HG02798 (cell line): ENCODE results near the gene LGALS9B.
"Not testable (repeated sequence)": the region's sequence is repeated elsewhere in the genome, so short reads cannot be mapped to it uniquely, and the experiment has no call there.

Experiments used
- ATAC-seq: cut with Tn5 transposase; IDR thresholded peaks from one replicate; pipeline ENCODE4 v1.9.1; 2021; ENCODE audit warnings: mild to moderate bottlenecking; ENCODE audit not compliant: unreplicated experiment, poor library complexity

Gene LGALS9B

DNA sequence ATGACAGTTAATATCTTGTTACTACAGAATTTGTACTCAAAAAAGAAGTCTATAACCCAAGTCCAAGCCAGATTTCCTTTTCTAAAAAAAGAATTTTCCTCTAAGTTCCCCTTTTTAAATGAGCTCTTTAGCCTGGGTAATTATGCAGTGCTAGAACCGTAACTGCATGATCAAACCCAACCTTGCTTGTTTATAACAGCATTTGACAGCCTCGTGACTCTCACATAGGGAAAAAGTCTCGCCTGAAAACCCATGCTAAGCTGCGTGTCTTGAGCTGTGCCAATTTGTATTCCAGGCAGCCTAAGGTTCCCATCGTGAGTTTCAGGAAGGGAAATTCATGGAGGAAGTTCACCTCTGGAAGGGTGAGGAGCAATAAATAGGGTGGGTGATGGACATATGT is 44.5 kb downstream of the LGALS9B start:
- ATAC-seq: not testable (repeated sequence)

DNA sequence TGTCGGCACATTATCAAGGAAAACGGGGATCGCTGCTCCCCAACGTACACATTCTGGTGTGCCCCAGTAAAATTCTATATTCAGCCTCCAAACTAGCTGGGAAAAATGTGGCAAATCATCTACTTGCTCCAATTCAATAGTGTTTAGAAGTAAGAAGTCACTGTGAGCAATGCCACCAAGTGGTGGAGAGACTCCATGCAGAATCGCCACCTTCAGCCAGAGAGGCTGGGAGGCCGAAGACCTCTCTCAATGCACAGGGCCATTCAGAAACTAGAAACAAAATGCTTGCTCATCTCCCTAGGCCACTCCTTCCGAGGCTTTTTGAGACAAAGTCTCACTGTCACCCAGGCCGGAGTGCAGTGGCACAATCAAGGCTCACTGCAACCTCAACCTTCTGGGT is 48.5 kb downstream of the LGALS9B start:
- ATAC-seq: not testable (repeated sequence)

DNA sequence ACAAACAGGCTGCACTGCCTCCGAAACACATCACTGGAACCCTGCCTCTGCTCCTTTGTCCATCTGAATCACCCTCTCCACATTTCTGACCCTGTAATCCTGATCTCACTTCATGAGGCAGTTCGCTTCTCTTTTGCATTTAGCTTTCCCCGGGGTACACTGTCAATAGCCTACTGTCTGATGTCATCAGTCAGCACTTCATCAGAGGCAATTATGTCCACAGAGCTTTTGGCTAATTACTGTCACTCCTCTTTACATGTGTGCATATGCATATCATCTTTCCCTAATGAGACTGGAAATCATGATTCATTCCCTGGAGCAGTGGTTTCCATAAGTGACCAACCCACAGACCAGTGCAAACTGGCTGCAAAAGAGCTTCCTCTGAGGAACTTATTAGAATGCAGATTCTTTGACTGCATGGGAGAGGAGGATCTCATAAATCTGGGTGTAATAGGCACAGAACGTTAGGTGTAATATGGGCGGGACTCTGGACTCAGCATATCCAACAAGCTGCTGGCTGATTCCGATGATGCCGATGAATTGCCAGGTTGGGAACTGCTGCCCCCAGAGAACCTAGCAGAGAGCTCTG is 49.8 kb downstream of the LGALS9B start:
- ATAC-seq: not testable (repeated sequence)

DNA sequence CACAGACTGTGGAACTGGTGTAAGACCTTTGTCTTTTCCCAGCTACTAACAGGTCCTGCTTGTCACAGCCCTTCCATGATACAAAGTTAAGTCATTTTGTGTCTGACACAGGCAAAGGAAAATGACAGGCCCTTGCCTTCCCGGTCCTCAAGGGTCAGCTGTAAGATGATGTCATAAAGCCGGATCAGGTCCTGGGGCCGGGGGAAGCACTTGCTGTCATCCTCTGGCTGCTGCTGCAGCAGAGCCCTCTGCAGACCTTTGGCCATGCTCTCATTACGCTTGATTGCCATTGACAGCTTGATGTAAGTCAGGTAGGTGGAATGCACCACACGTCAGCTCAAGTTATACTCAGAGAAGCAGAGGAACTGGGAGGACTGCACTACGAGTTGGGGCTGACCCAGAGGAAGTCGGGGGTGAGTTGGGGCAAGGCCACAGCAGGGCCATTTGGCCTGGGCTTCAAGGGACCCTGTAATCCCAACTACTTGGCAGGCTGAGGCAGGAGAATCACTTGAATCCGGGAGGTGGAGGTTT is 50.9 kb downstream of the LGALS9B start:
- not testable (repeated sequence) for ATAC-seq

DNA sequence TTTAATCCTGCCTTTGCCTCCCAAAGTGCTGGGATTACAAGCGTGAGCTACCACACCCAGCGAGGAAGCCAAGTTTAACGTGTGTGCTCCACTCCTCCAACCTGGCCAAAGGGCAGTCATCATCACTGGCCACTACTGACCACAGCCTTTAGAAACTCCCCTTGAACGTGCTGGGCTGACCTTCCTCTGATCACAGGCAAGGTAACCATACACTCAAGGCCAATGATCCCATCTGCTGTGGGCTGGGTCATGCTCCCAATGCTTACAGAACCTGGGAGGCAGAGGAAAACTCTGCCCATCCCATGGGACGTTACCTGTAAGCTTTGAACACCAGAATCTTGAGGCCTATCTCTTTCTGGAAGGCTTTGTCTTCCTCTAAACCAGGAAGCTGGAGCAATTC is 51.9 kb downstream of the LGALS9B start:
- not testable (repeated sequence) for ATAC-seq

DNA sequence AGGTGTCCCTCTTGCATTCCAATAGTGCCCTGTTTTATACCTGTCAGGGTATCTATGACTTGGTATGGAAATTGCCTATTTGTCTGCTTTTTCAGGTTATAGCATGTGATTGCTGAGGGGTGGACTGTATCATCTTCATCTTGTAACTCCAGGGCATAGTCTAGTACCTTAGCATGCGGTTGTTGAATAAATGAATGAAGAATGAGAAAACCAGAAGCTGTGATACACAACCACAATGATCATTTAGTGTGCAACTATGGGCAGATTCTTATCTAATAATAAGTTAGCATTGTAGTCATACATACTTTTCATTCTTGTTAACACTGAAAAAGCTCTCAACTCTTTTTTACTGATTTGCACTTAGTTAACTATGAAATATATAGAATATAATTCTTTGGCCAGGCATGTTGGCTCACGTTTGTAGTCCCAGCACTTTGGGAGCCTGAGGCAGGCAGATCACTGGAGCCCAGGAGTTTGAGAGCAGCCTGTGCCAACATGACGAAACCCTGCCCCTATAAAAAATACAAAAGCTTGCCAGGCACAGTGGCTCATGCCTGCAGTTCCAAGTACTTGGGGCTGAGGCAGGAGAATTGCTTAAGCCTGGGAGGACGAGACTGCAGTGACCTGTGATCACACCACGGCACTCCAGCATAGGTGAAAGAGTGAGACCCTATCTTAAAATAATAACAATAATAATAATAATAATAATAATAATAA is 65.9 kb downstream of the LGALS9B start:
- not testable (repeated sequence) for ATAC-seq

DNA sequence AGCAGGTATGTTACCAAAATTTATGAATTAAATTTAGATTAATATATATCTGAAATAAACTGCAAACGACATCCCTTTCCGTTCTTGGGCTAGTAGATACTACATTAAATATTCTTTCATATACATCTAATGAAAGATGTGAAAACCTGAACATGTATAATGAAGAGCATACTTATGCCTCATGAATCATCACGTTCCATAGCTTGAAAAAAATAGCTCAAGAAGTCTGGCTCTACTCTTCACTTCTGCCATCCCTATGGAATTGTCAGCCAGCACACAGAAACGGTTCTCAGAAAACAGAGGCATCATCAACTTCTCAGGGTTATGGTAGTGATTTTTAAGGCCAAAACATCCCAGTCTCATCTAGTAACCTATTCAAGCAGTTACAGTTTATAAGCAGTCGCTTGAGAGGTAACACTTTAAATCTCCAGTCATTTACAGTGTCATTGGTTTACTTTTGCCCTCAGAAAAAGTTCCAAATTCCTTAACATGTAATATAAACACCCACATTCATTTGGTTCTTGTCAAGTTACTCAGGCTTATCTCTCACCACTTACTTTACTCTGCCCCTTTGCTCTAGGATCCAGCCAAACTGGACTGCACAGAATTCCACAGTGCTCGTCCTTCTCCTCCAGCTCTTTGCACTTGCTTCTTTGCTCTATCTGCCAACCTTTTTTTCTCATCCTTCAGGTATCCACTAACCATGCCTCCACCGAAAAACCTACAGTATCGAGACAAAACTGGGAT is 66.6 kb downstream of the LGALS9B start:
- not testable (repeated sequence) for ATAC-seq
